NCI-H526 (cell line): Measurements from ENCODE around the gene CFAP77.
A peak's percentile ranks its signal among the peaks of the same experiment; 100 is the strongest.
"Not testable (repeated sequence)": the region's sequence is repeated elsewhere in the genome, so short reads cannot be mapped to it uniquely, and the experiment has no call there.

Experiments
- DNase-seq, 2 experiments: peaks; one replicate each; lab custom pipeline; 2025; lab: John Stamatoyannopoulos, UW

CFAP77 gene

GRCh38 chr9:132409828-132410528, at the start of gene CFAP77:
Gene CFAP77, plus strand, starts transcription at chr9:132410211. Its CDS starts 61 bp downstream, at chr9:132410272.
- DNase-seq: peak in 1 of 2 experiments; percentile 46

- DNase-seq: no peak
Measured at GRCh38 chr9:132364068-132364467, 45.9 kb upstream of the CFAP77 start.

DNA sequence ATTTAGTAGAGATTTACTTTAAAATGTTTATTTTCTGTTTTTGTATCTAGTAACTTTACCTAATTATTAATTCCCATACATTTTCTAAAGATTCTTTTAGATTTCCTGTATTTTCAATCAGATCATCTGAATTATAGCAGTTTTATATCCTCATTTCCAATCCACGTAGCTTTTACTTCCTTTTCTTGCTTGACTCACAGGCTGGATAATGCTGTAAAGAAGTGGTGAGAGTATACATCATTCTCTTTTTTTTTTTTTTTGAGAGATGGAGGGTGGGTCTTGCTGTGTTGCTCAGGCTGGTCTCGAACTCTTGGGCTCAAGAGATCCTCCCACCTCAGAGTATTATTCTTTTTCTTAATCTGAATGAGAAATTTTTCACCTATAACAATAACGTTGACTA, 44.0 kb upstream of the CFAP77 start:
- DNase-seq: no peak

GRCh38 chr9:132366481-132366880, 43.5 kb upstream of the CFAP77 start:
- DNase-seq: no peak

- no peak for DNase-seq
Measured at GRCh38 chr9:132367613-132368313, 42.2 kb upstream of the CFAP77 start.

DNA sequence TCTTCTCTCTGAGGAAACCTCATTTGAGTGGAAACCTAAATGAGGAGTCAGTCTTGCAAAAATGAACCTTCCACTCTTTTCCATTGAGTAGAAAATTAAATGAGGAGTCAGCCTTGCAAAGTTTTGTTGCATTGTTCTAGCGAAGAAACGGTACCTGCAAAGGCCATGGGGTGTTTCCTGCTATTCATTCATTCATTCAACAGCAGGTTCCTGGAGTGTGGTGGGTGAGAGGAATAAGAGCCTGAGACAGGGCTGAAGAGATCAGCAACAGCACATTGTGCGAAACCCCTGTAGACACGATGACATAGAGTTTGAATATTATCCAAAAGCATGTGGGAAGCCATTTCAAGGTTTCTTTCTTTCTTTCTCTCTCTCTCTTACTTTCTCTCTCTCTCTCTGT, 40.6 kb upstream of the CFAP77 start:
- DNase-seq: no peak

GRCh38 chr9:132370592-132370991, 39.4 kb upstream of the CFAP77 start:
- DNase-seq: peak in 1 of 2 experiments; percentile 6

DNA sequence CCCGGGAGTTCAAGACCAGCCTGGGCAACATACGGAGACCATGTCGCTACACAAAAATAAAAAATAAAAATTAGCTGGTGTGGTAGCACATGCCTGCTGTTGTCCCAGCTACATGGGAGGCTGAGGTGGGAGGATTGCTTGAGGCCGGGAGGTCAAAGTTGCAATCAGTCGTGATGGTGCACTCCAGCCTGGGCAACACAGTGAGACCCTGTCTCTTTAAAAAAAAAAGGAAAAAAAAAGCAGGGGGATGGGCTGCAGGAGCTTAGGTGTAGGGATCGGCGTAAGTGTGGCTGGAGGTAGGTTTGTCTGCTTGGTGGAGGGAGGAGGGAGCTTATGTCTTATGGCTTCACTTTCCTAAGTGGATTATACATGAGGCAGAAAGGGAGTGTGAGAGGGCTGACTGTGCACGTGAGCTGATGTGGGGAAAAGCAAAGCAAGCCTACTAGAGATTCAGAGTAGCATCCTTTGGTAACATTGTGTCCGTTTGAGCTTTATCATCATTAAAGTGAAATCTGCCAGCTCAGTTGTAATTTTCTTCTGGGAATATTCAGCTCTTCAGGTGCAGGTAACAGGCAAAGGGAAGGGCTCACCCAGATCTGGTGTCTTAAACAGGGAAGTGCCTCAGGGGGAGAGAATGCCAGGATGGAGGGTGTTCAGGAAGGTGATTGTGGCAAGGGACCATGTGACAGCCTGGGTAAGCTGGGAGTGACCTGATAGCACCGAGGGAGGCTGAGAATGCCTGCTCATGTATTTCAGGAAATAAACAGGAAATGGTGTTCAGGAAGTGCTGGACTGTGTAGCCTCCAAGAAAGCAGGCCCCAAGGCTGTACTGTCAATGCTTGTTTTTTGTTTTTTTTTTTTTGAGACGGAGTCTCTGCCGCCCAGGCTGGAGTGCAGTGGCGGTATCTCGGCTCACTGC, 37.6 kb upstream of the CFAP77 start:
- DNase-seq: no peak

DNA sequence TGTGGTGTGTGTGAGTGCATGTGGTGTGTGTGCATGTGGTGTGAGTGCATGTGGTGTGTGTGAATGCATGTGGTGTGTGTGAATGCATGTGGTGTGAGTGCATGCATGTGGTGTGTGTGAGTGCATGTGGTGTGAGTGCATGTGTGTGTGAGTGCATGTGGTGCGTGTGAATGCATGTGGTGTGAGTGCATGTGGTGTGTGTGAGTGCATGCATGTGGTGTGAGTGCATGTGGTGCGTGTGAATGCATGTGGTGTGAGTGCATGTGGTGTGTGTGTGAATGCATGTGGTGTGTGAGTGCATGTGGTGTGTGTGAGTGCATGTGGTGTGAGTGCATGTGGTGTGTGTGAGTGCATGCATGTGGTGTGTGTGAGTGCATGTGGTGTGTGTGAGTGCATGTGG, 32.2 kb upstream of the CFAP77 start:
- not testable (repeated sequence) for DNase-seq

DNA sequence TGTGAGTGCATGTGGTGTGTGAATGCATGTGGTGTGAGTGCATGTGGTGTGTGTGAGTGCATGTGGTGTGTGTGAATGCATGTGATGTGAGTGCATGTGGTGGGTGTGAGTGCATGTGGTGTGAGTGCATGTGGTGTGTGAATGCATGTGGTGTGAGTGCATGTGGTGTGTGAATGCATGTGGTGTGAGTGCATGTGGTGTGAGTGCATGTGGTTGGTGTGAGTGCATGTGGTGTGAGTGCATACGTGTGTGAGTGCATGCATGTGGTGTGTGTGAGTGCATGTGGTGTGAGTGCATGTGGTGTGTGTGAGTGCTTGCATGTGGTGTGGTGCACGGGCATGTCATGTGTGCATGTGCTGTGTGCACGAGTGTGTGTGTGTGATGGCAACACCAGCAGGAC, 31.6 kb upstream of the CFAP77 start:
- not testable (repeated sequence) for DNase-seq

GRCh38 chr9:132381966-132382541, 28.0 kb upstream of the CFAP77 start:
- DNase-seq: no peak

- no peak for DNase-seq
Measured at GRCh38 chr9:132383462-132383883, 26.5 kb upstream of the CFAP77 start.

DNA sequence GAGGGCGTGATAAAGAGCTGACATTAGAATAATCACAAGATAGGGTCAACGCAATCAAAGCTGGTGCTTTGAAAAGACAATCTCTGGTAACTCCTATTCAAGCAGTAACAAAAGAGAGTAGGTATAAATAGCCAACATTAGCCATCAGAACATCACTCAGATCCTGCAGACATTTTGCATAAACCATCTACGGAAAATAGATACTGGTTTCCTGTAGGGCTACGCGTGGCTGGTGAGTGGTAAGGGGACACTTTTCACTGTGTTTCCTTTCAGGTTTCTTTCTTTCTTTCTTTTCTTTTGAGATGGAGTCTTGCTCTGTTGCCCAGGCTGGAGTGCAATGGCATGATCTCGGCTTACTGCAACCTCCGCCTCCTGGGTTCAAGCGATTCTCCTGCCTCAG, 25.6 kb upstream of the CFAP77 start:
- DNase-seq: no peak

DNA sequence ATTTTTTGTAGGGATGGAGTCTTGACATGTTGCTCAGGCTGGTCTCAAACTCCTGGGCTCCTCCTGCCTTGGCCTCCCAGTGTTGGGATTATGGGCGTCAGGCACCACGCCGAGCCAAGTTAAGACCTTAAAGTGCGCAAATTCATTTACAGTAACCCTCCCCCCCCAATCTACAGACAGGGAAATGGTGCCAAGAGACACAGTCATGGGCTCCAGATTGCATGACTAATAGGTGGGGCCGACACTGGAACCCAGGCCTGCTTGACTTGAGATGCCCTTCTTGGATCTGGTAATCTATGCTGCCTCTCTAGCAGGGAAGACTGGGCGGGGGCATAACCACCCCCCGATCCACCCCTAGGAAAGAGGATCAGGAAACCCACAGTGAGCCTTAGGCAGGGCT, 22.9 kb upstream of the CFAP77 start:
- no peak for DNase-seq

DNA sequence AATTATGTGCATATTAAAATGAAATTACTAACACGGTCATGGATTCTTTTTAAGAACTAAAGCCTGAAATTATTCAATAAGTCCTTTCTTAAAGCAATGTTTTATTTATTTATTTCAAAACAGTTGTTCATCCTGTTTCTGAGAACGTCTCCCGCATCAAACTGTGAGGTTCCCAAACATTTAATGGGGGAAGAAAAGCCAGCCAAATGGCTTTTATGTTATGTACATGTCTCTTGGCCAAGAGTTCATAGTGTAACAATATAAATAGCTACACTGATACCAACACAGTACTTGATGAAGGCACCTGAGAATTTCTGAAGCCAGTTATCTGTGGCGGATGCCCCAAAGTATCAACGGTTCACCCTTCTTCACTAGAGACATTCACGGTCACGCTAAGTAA, 19.0 kb upstream of the CFAP77 start:
- no peak for DNase-seq

DNA sequence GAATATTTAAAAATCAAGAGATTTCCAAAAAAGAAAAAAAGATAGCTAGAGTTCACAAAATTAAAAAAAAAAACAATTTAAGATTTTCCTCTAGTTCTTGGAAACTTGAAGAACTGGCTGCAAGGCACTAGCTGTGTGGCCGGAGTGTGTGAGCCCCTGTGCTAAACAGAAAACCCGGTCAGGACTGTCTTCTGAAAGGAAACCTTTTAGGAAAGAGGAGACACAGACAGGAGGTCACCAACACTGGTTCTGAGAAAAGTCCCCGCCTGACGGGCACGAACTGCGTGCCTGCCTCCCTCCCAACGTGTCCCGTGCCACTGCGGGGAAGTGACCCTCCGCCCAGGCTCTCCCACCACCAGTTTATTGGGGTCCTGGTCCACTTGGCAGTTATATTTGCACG, 18.6 kb upstream of the CFAP77 start:
- no peak for DNase-seq

DNA sequence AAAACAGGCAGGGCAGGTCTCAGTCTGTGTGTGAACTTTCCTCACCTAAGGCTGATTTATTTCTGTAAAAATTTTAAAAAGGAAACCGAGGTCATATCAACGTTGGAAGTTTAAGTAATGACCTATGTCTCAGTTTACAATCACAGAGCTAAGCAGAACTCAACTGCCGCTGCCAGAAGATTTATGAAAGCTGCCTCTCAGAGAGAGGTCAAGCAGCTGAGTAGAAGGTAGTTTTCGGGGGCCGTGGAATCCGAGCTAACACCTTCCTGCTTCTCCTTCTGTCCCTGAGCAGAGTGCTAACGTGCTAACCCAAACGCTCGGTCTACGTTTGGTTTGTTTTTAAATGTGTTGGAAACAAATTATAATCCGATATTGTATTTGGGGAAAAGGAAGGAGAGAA, 14.5 kb upstream of the CFAP77 start:
- DNase-seq: no peak

GRCh38 chr9:132401824-132402223, 8.2 kb upstream of the CFAP77 start:
- DNase-seq: no peak

DNA sequence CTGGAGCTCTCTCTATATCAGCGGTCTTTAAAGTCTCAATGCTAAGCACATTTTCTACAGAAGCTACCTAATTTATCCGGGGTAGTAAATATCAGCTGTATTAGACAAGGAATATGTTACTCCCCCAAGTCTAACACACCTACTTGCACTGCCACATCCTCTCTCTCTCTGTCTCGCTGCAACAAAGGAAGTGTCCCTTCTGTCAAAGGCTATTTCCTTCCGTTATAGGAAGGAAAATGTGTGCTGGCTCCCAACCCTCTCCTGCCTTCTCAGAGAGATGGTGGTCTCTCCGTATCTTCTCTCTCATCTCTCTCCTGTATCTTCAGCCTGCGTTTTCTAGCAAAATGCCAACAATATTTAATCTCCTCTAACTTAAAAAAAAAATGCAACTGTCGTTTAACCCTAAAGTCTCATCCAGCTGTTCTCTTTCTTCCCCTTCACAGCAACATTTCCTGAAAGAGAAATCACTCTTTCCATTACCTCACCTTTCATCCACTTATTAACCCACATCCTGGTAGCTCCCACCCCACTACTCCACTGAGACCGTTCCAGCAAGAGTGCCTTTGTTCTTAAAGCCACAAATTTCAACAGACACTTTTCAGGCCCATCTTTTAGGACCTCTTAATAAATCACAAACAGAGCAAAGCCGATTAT, 5.7 kb upstream of the CFAP77 start:
- DNase-seq: no peak

GRCh38 chr9:132406554-132407122, 3.4 kb upstream of the CFAP77 start, which contains the start of gene TTF1:
Gene TTF1, minus strand, starts transcription at chr9:132406840. Its CDS starts 4,019 bp downstream, at chr9:132402821.
- peak; percentile 78 to 92 for DNase-seq

DNA sequence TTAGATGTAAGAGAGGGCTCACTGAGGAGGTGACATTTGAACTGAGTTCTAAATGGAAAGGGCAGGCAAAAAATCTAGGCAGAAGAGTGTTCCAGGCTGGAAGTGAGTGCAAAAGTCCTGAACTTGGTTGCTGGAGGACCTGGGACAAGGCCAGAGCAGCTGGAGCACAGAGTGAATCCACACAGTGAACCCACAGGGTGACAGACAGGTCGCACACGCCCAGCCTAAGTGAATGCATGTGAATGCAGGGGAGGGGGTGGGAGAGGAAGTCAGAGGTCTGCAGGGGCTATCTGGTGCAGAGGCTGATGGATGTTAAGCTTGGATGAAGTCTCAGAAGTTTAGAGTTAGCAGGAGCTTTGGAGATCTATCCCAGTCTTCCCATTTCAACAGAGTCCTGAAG, 2.8 kb upstream of the CFAP77 start:
- no peak for DNase-seq
